ENCODE data around the gene ADAM19. TPM values are rescaled to one million over a fixed set of nuclear protein-coding genes. Genes with fewer than 3 reads are reported as not detected.

Gene ADAM19
- total and polyA plus RNA-seq, 3 experiments from 2014 or later = 4.1 to 26.8 (median 26.5) TPM

DNA sequence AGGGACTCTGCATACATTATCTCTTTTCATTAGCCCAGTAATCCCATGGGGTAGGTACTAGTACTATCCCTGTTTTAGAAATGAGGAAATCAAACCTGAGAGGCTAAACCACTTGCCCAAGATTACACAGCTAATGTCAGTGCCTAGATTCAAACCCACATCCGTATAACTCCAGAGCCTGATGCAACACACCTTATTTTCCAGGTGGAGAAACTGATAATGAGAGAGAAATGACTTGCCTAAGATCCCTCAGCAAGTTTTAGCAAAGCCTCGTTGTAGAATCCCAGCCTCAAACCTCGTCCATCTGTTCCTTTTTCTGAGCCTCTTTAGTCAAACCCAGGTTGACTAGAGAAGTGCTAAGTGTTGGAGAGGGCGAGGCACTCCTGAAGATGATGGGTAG lies 1.1 kb upstream of the ADAM19 start:
- H3K36me3 ChIP-seq (ENCODE audit: insufficient read depth, low read length) = no peaks in the 10 kb centered on the region
- H3K27ac Mint-ChIP-seq = peak overlapping the region in 3 of 8 donors; percentile 9 to 57 (median 51)
- no peaks in the 10 kb centered on the region for H3K9me3 Mint-ChIP-seq
- POLR2A ChIA-PET = no interaction called here
- H3K27ac ChIP-seq (ENCODE audit: low read depth, low read length) = no peak overlapping the region
- CTCF ChIA-PET = interaction anchor here (0.8 to 1.1 kb wide), 2 partner anchors 14 to 167 kb away, joined by 3 read pairs; partner anchors contain the start of gene LSM11
- no peak overlapping the region for H3K4me3 ChIP-seq (ENCODE audit: low read length)
- DNase-seq = no peak
- H3K4me1 ChIP-seq (ENCODE audit: insufficient read depth, low read length) = peaks cover 7% of the 10 kb centered on the region
- H3K27me3 Mint-ChIP-seq = peaks cover 2 to 13% of the 10 kb centered on the region in 2 donors
- no peaks in the 10 kb centered on the region for H3K27me3 ChIP-seq (ENCODE audit: insufficient read depth, low read length, poor library complexity, severe bottlenecking)
- H3K9me3 ChIP-seq (ENCODE audit: low read length) = no peaks in the 10 kb centered on the region
- peak overlapping the region in 6 of 7 donors; percentile 65 to 86 (median 84) for H3K4me3 Mint-ChIP-seq
- H3K36me3 Mint-ChIP-seq = peaks cover 0 to 3% (median 0%) of the 10 kb centered on the region in 3 donors
- peaks cover 24 to 47% (median 36%) of the 10 kb centered on the region in 3 donors for H3K4me1 Mint-ChIP-seq

DNA sequence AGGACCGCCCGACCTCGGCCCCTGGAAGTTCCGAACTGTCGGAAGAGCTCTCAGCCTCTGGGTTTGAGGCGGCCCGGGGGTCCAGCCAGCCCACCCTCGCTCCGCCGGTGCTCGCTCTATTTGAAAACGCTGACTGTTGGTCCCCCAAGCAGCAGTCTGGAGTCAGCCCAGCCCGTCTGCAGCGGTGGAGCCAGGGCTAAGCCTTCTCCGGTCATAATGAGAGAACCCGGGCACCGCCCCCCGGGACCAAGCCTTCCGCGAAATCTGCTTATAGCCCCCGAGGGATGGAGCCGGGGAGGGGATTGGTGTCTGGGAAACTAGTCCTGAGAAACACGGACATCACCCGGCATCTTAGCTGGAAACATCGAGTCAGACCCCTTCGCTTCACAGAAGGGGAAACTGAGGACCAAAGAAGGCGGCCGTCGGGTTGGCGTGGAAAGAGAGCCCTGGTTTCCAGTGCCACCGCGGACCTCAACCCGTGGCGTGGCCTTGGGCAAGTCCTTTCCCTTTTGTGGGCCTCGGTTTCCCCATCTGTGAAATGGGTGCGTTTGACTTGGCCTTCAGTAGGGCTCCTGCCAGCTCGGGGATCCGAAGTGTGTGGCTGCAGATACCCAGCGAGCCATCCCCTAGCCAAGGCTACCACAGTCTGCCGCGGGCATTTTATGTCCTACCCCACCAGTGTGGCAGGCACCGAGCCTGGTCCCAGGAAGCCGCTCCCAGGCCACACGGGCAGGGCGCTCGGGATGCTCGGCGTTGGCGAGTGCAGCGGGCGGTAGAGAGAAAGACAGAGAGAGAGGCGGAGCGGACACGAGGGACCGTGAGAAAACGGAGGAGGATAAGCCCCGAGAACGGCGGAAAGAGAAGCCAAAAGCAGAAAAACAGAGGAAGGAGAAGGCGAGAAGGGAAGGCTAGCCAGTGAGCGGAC lies 857 bp downstream of the ADAM19 start:
- Mint-ChIP-seq H3K9me3 (no peaks in the 10 kb centered on the region), H3K27ac (peak overlapping the region; percentile 61 to 97 (median 90)), H3K27me3 (peaks cover 2 to 17% of the 10 kb centered on the region in 2 donors), H3K36me3 (peaks cover 0 to 3% (median 2%) of the 10 kb centered on the region in 3 donors), H3K4me3 (peak overlapping the region; percentile 94 to 100 (median 97)), H3K4me1 (peaks cover 41 to 65% (median 56%) of the 10 kb centered on the region in 3 donors)
- peak in 1 of 5 donors; percentile 14 for DNase-seq
- Histone ChIP-seq H3K9me3 (ENCODE audit: low read length) (no peaks in the 10 kb centered on the region), H3K36me3 (ENCODE audit: insufficient read depth, low read length) (no peaks in the 10 kb centered on the region), H3K4me3 (ENCODE audit: low read length) (peak overlapping the region; percentile 81), H3K4me1 (ENCODE audit: insufficient read depth, low read length) (peaks cover 18% of the 10 kb centered on the region), H3K27ac (ENCODE audit: low read depth, low read length) (peak overlapping the region; percentile 39), H3K27me3 (ENCODE audit: insufficient read depth, low read length, poor library complexity, severe bottlenecking) (no peaks in the 10 kb centered on the region)
- ChIA-PET POLR2A (interaction anchor here (1.3 kb wide), 1 partner anchor 33 kb away, joined by 3 read pairs; no protein-coding TSS in a partner anchor), CTCF (interaction anchor here (0.6 to 1.8 kb wide), 4 partner anchors 12 to 169 kb away, joined by 3 to 6 read pairs (median 5); partner anchors contain the start of genes LSM11 and SOX30)

DNA sequence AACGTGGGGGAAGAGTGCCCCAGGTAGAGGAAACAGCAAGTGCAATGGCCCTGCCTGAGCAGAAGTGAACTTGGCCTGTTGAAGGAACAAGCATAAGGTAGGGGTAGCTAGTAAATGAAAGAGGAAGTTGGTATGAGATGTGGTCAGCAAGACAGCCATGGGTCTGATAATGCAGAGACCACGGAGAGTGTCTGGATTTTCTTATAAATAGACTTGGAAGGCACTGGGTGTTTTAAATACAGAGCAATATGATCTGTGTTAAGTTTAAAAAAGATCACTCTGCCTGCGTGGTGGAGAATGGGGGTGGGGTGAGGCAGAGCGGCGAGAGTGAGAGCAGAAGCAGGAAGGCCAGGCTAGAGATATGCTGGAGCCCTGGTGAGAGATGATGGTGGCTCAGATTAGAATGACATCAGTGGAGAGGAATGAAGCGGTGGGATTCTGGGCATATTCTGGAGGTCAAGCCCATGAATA lies 4.2 kb downstream of the ADAM19 start:
- Histone ChIP-seq H3K36me3 (ENCODE audit: insufficient read depth, low read length) (no peaks in the 10 kb centered on the region), H3K9me3 (ENCODE audit: low read length) (no peaks in the 10 kb centered on the region), H3K27me3 (ENCODE audit: insufficient read depth, low read length, poor library complexity, severe bottlenecking) (no peaks in the 10 kb centered on the region), H3K27ac (ENCODE audit: low read depth, low read length) (no peak overlapping the region), H3K4me3 (ENCODE audit: low read length) (peak overlapping the region; percentile 29), H3K4me1 (ENCODE audit: insufficient read depth, low read length) (peaks cover 22% of the 10 kb centered on the region)
- CTCF ChIA-PET = interaction anchor here (1.4 kb wide), 2 partner anchors 80 to 172 kb away, joined by 3 read pairs; no protein-coding TSS in a partner anchor
- Mint-ChIP-seq H3K4me1 (peaks cover 59 to 82% (median 80%) of the 10 kb centered on the region in 3 donors), H3K9me3 (no peaks in the 10 kb centered on the region), H3K4me3 (peak overlapping the region; percentile 62 to 89 (median 73)), H3K27ac (peak overlapping the region; percentile 50 to 91 (median 88)), H3K36me3 (peaks cover 0 to 18% (median 5%) of the 10 kb centered on the region in 3 donors), H3K27me3 (peaks cover 2 to 17% of the 10 kb centered on the region in 2 donors)
- POLR2A ChIA-PET = interaction anchor here (0.6 kb wide), 1 partner anchor 159 kb away, joined by 9 read pairs; no protein-coding TSS in a partner anchor
- DNase-seq = peak in 1 of 5 donors; percentile 18

DNA sequence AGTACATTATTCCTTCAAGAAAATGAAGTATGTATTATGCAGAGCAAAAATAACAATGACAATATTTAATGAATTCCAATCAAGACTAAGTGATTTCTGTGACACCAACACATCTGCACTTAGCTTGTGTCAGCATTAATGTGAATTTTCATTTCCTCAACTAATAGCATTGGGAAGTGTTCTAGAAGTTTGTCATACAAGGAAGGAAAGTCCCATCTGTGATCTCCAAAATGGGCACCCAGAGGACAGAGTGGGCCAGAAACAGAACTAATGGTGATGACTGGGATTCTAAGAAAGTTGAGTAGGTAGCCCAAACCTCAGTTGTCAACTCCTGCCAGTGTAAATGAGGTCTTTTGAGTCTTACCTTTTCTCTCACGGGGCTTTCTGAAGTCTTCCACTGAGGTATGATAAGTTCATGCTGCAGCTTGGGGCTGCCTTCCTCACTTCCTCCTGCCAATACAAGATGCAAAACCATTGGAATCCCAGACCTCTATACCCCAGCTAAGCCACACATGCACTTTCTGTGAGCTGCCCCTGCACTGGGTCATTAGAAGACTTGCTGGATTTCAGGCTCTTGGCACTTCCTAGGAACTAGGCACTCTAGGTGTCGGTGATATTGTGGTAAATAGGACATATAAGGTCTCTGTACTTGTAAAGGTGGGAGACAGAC lies 4.9 kb downstream of the ADAM19 start:
- H3K27me3 Mint-ChIP-seq = peaks cover 2 to 17% of the 10 kb centered on the region in 2 donors
- H3K27ac ChIP-seq (ENCODE audit: low read depth, low read length) = no peak overlapping the region
- no peak overlapping the region for H3K4me3 ChIP-seq (ENCODE audit: low read length)
- H3K4me1 Mint-ChIP-seq = peaks cover 59 to 82% (median 74%) of the 10 kb centered on the region in 3 donors
- no peaks in the 10 kb centered on the region for H3K27me3 ChIP-seq (ENCODE audit: insufficient read depth, low read length, poor library complexity, severe bottlenecking)
- ChIA-PET POLR2A (interaction anchor here (0.6 kb wide), 1 partner anchor 160 kb away, joined by 9 read pairs; no protein-coding TSS in a partner anchor), CTCF (interaction anchor here (1.4 kb wide), 2 partner anchors 81 to 172 kb away, joined by 3 read pairs; no protein-coding TSS in a partner anchor)
- H3K9me3 ChIP-seq (ENCODE audit: low read length) = no peaks in the 10 kb centered on the region
- DNase-seq = no peak
- no peaks in the 10 kb centered on the region for H3K36me3 ChIP-seq (ENCODE audit: insufficient read depth, low read length)
- peak overlapping the region; percentile 2 to 84 (median 72) for H3K4me3 Mint-ChIP-seq
- H3K36me3 Mint-ChIP-seq = peaks cover 0 to 18% (median 5%) of the 10 kb centered on the region in 3 donors
- peaks cover 22% of the 10 kb centered on the region for H3K4me1 ChIP-seq (ENCODE audit: insufficient read depth, low read length)
- peak overlapping the region in 6 of 8 donors; percentile 79 to 91 (median 88) for H3K27ac Mint-ChIP-seq
- H3K9me3 Mint-ChIP-seq = no peaks in the 10 kb centered on the region

DNA sequence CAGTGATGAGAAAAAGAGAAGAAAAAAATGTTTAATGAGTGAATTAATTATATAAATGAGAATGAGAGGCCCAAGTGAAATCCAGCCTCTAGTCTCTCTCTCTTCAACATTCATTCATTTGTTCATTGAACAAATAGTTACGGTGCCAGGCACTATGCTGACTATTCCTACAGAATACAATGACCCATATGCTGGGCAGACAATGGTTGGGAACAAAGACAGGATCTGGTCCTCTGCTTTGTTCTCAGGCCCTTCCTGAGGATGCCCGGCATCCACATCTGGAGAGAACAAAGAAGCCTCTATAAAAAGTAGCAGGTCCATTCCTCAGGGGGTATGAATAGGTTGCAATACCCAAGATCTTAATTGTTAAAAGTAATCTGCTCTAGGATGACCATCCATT lies 6.9 kb downstream of the ADAM19 start:
- CTCF ChIA-PET = interaction anchor here (1.0 kb wide), 1 partner anchor 10 kb away, joined by 3 read pairs; no protein-coding TSS in a partner anchor
- no peak for DNase-seq
- H3K4me1 Mint-ChIP-seq = peaks cover 48 to 80% (median 70%) of the 10 kb centered on the region in 3 donors
- peaks cover 15% of the 10 kb centered on the region for H3K4me1 ChIP-seq (ENCODE audit: insufficient read depth, low read length)
- H3K27me3 ChIP-seq (ENCODE audit: insufficient read depth, low read length, poor library complexity, severe bottlenecking) = no peaks in the 10 kb centered on the region
- H3K9me3 Mint-ChIP-seq = no peaks in the 10 kb centered on the region
- no peak overlapping the region for H3K4me3 ChIP-seq (ENCODE audit: low read length)
- no peak overlapping the region for H3K27ac ChIP-seq (ENCODE audit: low read depth, low read length)
- POLR2A ChIA-PET = interaction anchor here (0.6 kb wide), 1 partner anchor 69 kb away, joined by 3 read pairs; no protein-coding TSS in a partner anchor
- no peaks in the 10 kb centered on the region for H3K9me3 ChIP-seq (ENCODE audit: low read length)
- no peaks in the 10 kb centered on the region for H3K36me3 ChIP-seq (ENCODE audit: insufficient read depth, low read length)
- peak overlapping the region in 2 of 7 donors; percentile 28 to 39 for H3K4me3 Mint-ChIP-seq
- peaks cover 0 to 28% (median 7%) of the 10 kb centered on the region in 3 donors for H3K36me3 Mint-ChIP-seq
- H3K27ac Mint-ChIP-seq = peak overlapping the region in 3 of 8 donors; percentile 38 to 72 (median 56)
- H3K27me3 Mint-ChIP-seq = peaks cover 0 to 6% of the 10 kb centered on the region in 2 donors

DNA sequence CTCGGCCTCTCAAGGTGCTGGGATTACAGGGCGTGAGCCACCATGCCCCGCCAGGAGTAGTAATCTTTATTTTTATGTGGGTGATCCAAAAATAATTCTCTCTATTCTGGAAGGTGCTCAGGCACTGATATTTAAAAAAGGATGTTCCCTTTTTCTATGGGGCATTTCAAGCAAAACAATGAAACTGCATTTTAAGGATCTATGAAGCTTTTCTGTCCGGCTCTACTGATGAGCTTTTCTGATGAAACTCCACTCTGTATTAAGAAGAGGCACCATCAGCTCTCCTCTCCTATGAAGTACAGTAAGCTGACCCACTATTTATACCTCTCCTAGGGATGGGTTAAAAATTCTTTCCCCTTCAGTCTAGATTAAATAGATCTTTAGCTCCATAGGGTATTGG lies 7.4 kb downstream of the ADAM19 start:
- Histone ChIP-seq H3K4me3 (ENCODE audit: low read length) (no peak overlapping the region), H3K36me3 (ENCODE audit: insufficient read depth, low read length) (no peaks in the 10 kb centered on the region), H3K4me1 (ENCODE audit: insufficient read depth, low read length) (peaks cover 15% of the 10 kb centered on the region), H3K27me3 (ENCODE audit: insufficient read depth, low read length, poor library complexity, severe bottlenecking) (no peaks in the 10 kb centered on the region), H3K9me3 (ENCODE audit: low read length) (no peaks in the 10 kb centered on the region), H3K27ac (ENCODE audit: low read depth, low read length) (no peak overlapping the region)
- ChIA-PET POLR2A (interaction anchor here (0.6 kb wide), 1 partner anchor 369 kb away, joined by 3 read pairs; no protein-coding TSS in a partner anchor), CTCF (interaction anchor here (0.7 to 1.0 kb wide), 2 partner anchors 10 to 175 kb away, joined by 3 read pairs; partner anchors contain the start of gene LSM11)
- Mint-ChIP-seq H3K27me3 (peaks cover 0 to 4% of the 10 kb centered on the region in 2 donors), H3K36me3 (peaks cover 0 to 33% (median 10%) of the 10 kb centered on the region in 3 donors), H3K4me1 (peaks cover 46 to 80% (median 71%) of the 10 kb centered on the region in 3 donors), H3K9me3 (no peaks in the 10 kb centered on the region), H3K4me3 (no peak overlapping the region), H3K27ac (peak overlapping the region in 2 of 8 donors; percentile 56 to 66)
- DNase-seq = no peak

DNA sequence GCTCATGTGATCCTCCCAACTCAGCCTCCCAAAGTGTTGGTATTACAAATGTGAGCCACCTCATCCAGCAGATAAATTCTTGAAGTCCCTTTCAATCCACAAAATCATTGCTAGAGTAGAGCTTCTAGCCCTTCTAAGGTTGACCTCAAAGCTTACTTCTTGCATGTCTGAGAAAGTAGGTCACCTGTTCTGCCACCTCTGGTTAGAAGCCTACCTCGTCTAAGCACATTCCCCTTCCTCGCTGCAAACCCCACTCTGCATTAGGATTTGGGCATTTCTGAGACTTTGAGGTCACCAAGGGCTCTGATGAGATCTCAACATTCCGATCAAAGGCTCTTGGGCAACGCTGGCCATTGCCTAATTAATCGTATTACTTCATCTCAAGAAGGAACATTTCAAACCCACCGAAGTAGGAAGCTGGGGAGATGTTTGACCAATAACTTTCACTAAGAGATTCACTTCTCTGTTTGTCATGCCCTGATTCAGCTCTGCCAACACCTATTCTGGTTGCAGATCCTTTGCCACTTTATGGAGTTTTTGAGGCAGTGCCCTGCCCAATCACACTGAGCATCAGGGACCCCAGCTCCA lies 8.6 kb downstream of the ADAM19 start:
- H3K36me3 Mint-ChIP-seq = peaks cover 0 to 40% (median 16%) of the 10 kb centered on the region in 3 donors
- H3K9me3 Mint-ChIP-seq = no peaks in the 10 kb centered on the region
- DNase-seq = no peak
- no peak overlapping the region for H3K4me3 ChIP-seq (ENCODE audit: low read length)
- H3K27ac Mint-ChIP-seq = peak overlapping the region in 7 of 8 donors; percentile 5 to 70 (median 51)
- ChIA-PET POLR2A (interaction anchor here (0.7 kb wide), 1 partner anchor 142 kb away, joined by 3 read pairs; no protein-coding TSS in a partner anchor), CTCF (interaction anchor here (0.7 to 1.0 kb wide), 2 partner anchors 151 to 501 kb away, joined by 3 read pairs; no protein-coding TSS in a partner anchor)
- H3K27ac ChIP-seq (ENCODE audit: low read depth, low read length) = no peak overlapping the region
- peaks cover 42 to 78% (median 63%) of the 10 kb centered on the region in 3 donors for H3K4me1 Mint-ChIP-seq
- peak overlapping the region; percentile 8 to 73 (median 30) for H3K4me3 Mint-ChIP-seq
- no peaks in the 10 kb centered on the region for H3K36me3 ChIP-seq (ENCODE audit: insufficient read depth, low read length)
- H3K9me3 ChIP-seq (ENCODE audit: low read length) = no peaks in the 10 kb centered on the region
- peaks cover 15% of the 10 kb centered on the region for H3K4me1 ChIP-seq (ENCODE audit: insufficient read depth, low read length)
- no peaks in the 10 kb centered on the region for H3K27me3 ChIP-seq (ENCODE audit: insufficient read depth, low read length, poor library complexity, severe bottlenecking)
- peaks cover 0 to 4% of the 10 kb centered on the region in 2 donors for H3K27me3 Mint-ChIP-seq

All from CD8-positive, alpha-beta memory T cell (primary cell).